HepG2 (cell line): ENCODE results near the gene BCAR3. TPM values are rescaled to one million over a fixed set of nuclear protein-coding genes. Genes with fewer than 3 reads are reported as not detected.

Source experiments
- AGO2 ChIP-seq: fragments of 200-400 bp; formaldehyde crosslinking; optimal IDR thresholded peaks from 2 replicates; pipeline ENCODE3; 2017; ENCODE audit warnings: mild to moderate bottlenecking, low read depth, low read length, moderate library complexity
- ARID5B ChIP-seq: IDR thresholded peaks from 2 replicates; pipeline ENCODE4 v1.4.0; 2020; ENCODE audit warnings: mild to moderate bottlenecking, missing genetic modification reagents
- ASH2L ChIP-seq: fragments of 300-600, 200-600 bp; sonication (generic); IDR thresholded peaks from 2 replicates; pipeline ENCODE4 v1.7.0; 2017; ENCODE audit warnings: low read depth, mild to moderate bottlenecking, moderate library complexity, mixed read lengths, low read length; ENCODE audit not compliant: insufficient read length
- ATF3 ChIP-seq: sonication (generic); formaldehyde crosslinking; IDR thresholded peaks from 2 replicates; pipeline ENCODE4 v1.4.0; 2020; ENCODE audit warnings: missing genetic modification reagents
- BORCS8-MEF2B ChIP-seq: sonication (generic); formaldehyde crosslinking; IDR thresholded peaks from 2 replicates; pipeline ENCODE4 v1.8.0; 2022; ENCODE audit warnings: mild to moderate bottlenecking, missing genetic modification reagents
- EP300 ChIP-seq, 3 experiments: sonication (generic) in 1 of 3; formaldehyde crosslinking in 1 of 3; IDR thresholded peaks; 2 replicates each; pipeline versions ENCODE4 v1.5.1 to v1.6.1; 2011 to 2020; ENCODE audit warnings: low read depth in 2 of 3, low read length in 2 of 3, borderline replicate concordance in 1 of 3, improper control_type of control experiment in 1 of 3, mild to moderate bottlenecking in 1 of 3, missing genetic modification reagents in 1 of 3, moderate library complexity in 1 of 3
- ESRRA ChIP-seq: sonication (generic); formaldehyde crosslinking; IDR thresholded peaks from 2 replicates; pipeline ENCODE4 v1.5.1; 2020; ENCODE audit warnings: mild to moderate bottlenecking, low read depth, missing genetic modification reagents
- FOXO4 ChIP-seq: sonication (generic); formaldehyde crosslinking; conservative IDR thresholded peaks from 2 replicates; pipeline ENCODE4 v1.8.1; 2023; ENCODE audit warnings: missing genetic modification reagents
- ISL2 ChIP-seq: sonication (generic); formaldehyde crosslinking; IDR thresholded peaks from 2 replicates; pipeline ENCODE4 v1.5.0; 2020; ENCODE audit warnings: missing genetic modification reagents
- LCORL ChIP-seq, 2 experiments: fragments of 450-650 bp in 1 of 2; sonication (generic) in 1 of 2; formaldehyde crosslinking in 1 of 2; IDR thresholded peaks; 2 replicates each; pipeline versions ENCODE4 v1.5.0 to v1.6.1; 2017 to 2020; ENCODE audit warnings: antibody characterized with exemption in 1 of 2, missing genetic modification reagents in 1 of 2
- MAFK ChIP-seq, 2 experiments: IDR thresholded peaks in 1 of 2; conservative IDR thresholded peaks in 1 of 2; 2 replicates each; pipeline ENCODE4 v1.6.1; 2011; ENCODE audit warnings: improper control_type of control experiment in 2 of 2, low read length in 2 of 2
- NCOA2 ChIP-seq: sonication (generic); formaldehyde crosslinking; IDR thresholded peaks from 2 replicates; pipeline ENCODE4 v1.8.0; 2022; ENCODE audit warnings: inconsistent platforms
- POGZ ChIP-seq: sonication (generic); formaldehyde crosslinking; IDR thresholded peaks from 2 replicates; pipeline ENCODE4 v1.4.0; 2020; ENCODE audit warnings: mild to moderate bottlenecking, missing genetic modification reagents
- RAD21 ChIP-seq: fragments of 450-650 bp; formaldehyde crosslinking; IDR thresholded peaks from 2 replicates; pipeline ENCODE4 v1.5.0; 2020; ENCODE audit warnings: mild to moderate bottlenecking
- SOX13 ChIP-seq, 3 experiments: fragments of 450-650 bp in 1 of 3; sonication (generic) in 1 of 3; formaldehyde crosslinking in 1 of 3; IDR thresholded peaks in 2 of 3; conservative IDR thresholded peaks in 1 of 3; 2 replicates each; pipeline versions ENCODE4 v1.5.0 to v1.6.1; 2016 to 2020; ENCODE audit warnings: antibody characterized with exemption in 1 of 3, mild to moderate bottlenecking in 1 of 3, missing compliant biosample characterization in 1 of 3, missing genetic modification reagents in 1 of 3, moderate library complexity in 1 of 3
- TEAD3 ChIP-seq: optimal IDR thresholded peaks from 2 replicates; pipeline ENCODE3; 2016; ENCODE audit warnings: borderline replicate concordance
- XRCC5 ChIP-seq: fragments of 200-400 bp; formaldehyde crosslinking; optimal IDR thresholded peaks from 2 replicates; pipeline ENCODE3; 2017; ENCODE audit warnings: mild to moderate bottlenecking, low read length
- ZBTB38 ChIP-seq: sonication (generic); formaldehyde crosslinking; IDR thresholded peaks from 2 replicates; pipeline ENCODE4 v1.5.1; 2020; ENCODE audit warnings: mild to moderate bottlenecking, missing genetic modification reagents
- ZNF224 ChIP-seq: sonication (generic); formaldehyde crosslinking; IDR thresholded peaks from 2 replicates; pipeline ENCODE4 v1.5.0; 2020; ENCODE audit warnings: mild to moderate bottlenecking, missing genetic modification reagents
- ZNF546 ChIP-seq: sonication (generic); formaldehyde crosslinking; conservative IDR thresholded peaks from 2 replicates; pipeline ENCODE4 v1.8.1; 2023; ENCODE audit warnings: mild to moderate bottlenecking, missing genetic modification reagents
- ZNF567 ChIP-seq: sonication (generic); formaldehyde crosslinking; IDR thresholded peaks from 2 replicates; pipeline ENCODE4 v1.8.1; 2023; ENCODE audit warnings: mild to moderate bottlenecking, missing genetic modification reagents, borderline replicate concordance
- ZNF784 ChIP-seq: sonication (generic); formaldehyde crosslinking; IDR thresholded peaks from 2 replicates; pipeline ENCODE4 v1.5.1; 2020; ENCODE audit warnings: missing genetic modification reagents, mild to moderate bottlenecking, borderline replicate concordance
- polyA plus RNA-seq, 8 experiments: library from polyadenylated mRNA; depleted of rRNA in 3 of 8; stranded (reverse) in 7 of 8; unstranded in 1 of 8; fragments of >200 nt; fragmentation: Illumina TruSeq in 4 of 8; extraction: Trizol in 4 of 8; gene quantifications; 2 replicates each; pipeline versions ENCODE4 v1.2.1 to v1.2.3, GENCODE V29; 2011 to 2016; ENCODE audit warnings: low read depth in 4 of 8, missing spikeins in 1 of 8, mixed read lengths in 1 of 8; ENCODE audit not compliant: insufficient read depth in 1 of 8
- total RNA-seq, 5 experiments: library from RNA; depleted of rRNA; stranded (reverse); fragments of >200 nt; fragmentation: Illumina TruSeq; extraction: Trizol; gene quantifications; 2 replicates each; pipeline ENCODE4 v1.2.3, GENCODE V29; 2016; ENCODE audit warnings: low read depth in 1 of 5

BCAR3 gene
- total and polyA plus RNA-seq, 2 of the 13 experiments (the other 11 are each of a cell fraction or from before 2014, with no cell fraction given), result 3.6 to 4.8 TPM

- peak; percentile 38 to 75; a peak in 2 of 4 replicates for TF ChIP-seq EP300 (IDR thresholded peaks at IDR 0.05; ENCODE audit: low read depth in 2 of 2, low read length in 2 of 2)
- peak; percentile 71 for TF ChIP-seq EP300 (CRISPR knock-in tag; IDR thresholded peaks at IDR 0.05; ENCODE audit: borderline replicate concordance)
- TF ChIP-seq LCORL (IDR thresholded peaks at IDR 0.05), result no peak
- peak; percentile 26; the same call in 1 of the 2 replicates for TF ChIP-seq LCORL (CRISPR knock-in tag; IDR thresholded peaks at IDR 0.05)
- peak; percentile 69 for TF ChIP-seq ARID5B
- peak; percentile 79 for TF ChIP-seq ASH2L
- peak; percentile 87 for TF ChIP-seq ESRRA
- peak; percentile 74 for TF ChIP-seq ATF3 (CRISPR knock-in tag)
- TF ChIP-seq ZNF784, result peak; percentile 75; the same call in 1 of the 2 replicates
- TF ChIP-seq SOX13 (IDR thresholded peaks at IDR 0.05), result no peak
- TF ChIP-seq SOX13 (CRISPR knock-in tag; conservative IDR thresholded peaks at IDR 0.05 in 1 of 2, IDR thresholded peaks at IDR 0.05 in 1 of 2), result peak in 1 of 2 experiments; percentile 82; a peak in 2 of 4 replicates
- TF ChIP-seq ZNF546 (CRISPR knock-in tag), result 0 out of 2 replicates have a peak, but pooled peaks have one; percentile 34
- no peak for TF ChIP-seq POGZ (CRISPR knock-in tag)
- peak; percentile 28; the same call in 1 of the 2 replicates for TF ChIP-seq ISL2
- 0 out of 2 replicates have a peak, but pooled peaks have one; percentile 22 for TF ChIP-seq BORCS8-MEF2B
- peak; percentile 37 for TF ChIP-seq XRCC5
- no peak for TF ChIP-seq ZNF567 (CRISPR knock-in tag)
- TF ChIP-seq RAD21 (CRISPR knock-in tag), result no peak
- TF ChIP-seq TEAD3 (CRISPR knock-in tag), result peak; percentile 80
- TF ChIP-seq NCOA2 (CRISPR knock-in tag), result peak; percentile 61; the same call in 1 of the 2 replicates
- 0 out of 2 replicates have a peak, but pooled peaks have one; percentile 1 for TF ChIP-seq ZNF224 (CRISPR knock-in tag)
- no peak for TF ChIP-seq MAFK (conservative IDR thresholded peaks at IDR 0.05 in 1 of 2, IDR thresholded peaks at IDR 0.05 in 1 of 2; ENCODE audit: low read length in 2 of 2)
- peak; percentile 92; the same call in 1 of the 2 replicates for TF ChIP-seq ZBTB38 (CRISPR knock-in tag)
- no peak for TF ChIP-seq AGO2
- 0 out of 2 replicates have a peak, but pooled peaks have one; percentile 88 for TF ChIP-seq FOXO4 (CRISPR knock-in tag)
These were observed 66.6 kb downstream of the BCAR3 start (continued) for GRCh38 chr1:93614986-93615581.
